Kidney (tissue), 14 donors: Measurements from ENCODE around the gene ROR1. TPM values are rescaled to one million over a fixed set of nuclear protein-coding genes. Genes with fewer than 3 reads are reported as not detected.

ENCODE experiments used
- DNase-seq, 5 donors: peaks; one replicate each; pipeline ENCODE4 v3.0.0-alpha.2; 2013 to 2020
- FAIRE-seq: peaks from 2 replicates; lab custom pipeline; 2012; peaks lifted over from hg19 to GRCh38; lab: Jason Lieb, UNC
- H3K27ac ChIP-seq, 2 donors: one replicate each; pipeline ENCODE4 v1.7.0; 2013; ENCODE audit warnings: low read depth in 2 of 2, low read length in 2 of 2, inconsistent platforms in 1 of 2
- H3K27me3 ChIP-seq: one replicate; pipeline ENCODE4 v1.7.1; 2013; ENCODE audit warnings: low read length, inconsistent platforms; ENCODE audit not compliant: control insufficient read depth, insufficient read depth
- H3K36me3 ChIP-seq, 3 donors: one replicate each; pipeline versions ENCODE4 v1.7.0 to v1.7.1; 2013; ENCODE audit warnings: low read length in 3 of 3, control low read depth in 1 of 3, inconsistent platforms in 1 of 3; ENCODE audit not compliant: insufficient read depth in 3 of 3, control insufficient read depth in 2 of 3
- H3K4me1 ChIP-seq, 3 donors: one replicate each; pipeline versions ENCODE4 v1.7.0 to v1.7.1; 2013; ENCODE audit warnings: low read length in 3 of 3, inconsistent platforms in 1 of 3, low read depth in 1 of 3; ENCODE audit not compliant: control insufficient read depth in 2 of 3, insufficient read depth in 2 of 3
- H3K4me3 ChIP-seq, 3 donors: one replicate each; pipeline versions ENCODE4 v1.7.0 to v1.8.1; 2013; ENCODE audit warnings: low read length in 3 of 3, control low read depth in 1 of 3, inconsistent platforms in 1 of 3
- H3K9ac ChIP-seq, 3 donors: one replicate each; pipeline versions ENCODE4 v1.7.0 to v1.7.1; 2013; ENCODE audit warnings: low read length in 3 of 3, control low read depth in 1 of 3, inconsistent platforms in 1 of 3
- H3K9me3 ChIP-seq, 3 donors: one replicate each; pipeline versions ENCODE4 v1.7.0 to v1.7.1; 2013; ENCODE audit warnings: low read length in 3 of 3, control low read depth in 1 of 3, inconsistent platforms in 1 of 3; ENCODE audit not compliant: control insufficient read depth in 2 of 3, insufficient read depth in 1 of 3
- intact Hi-C: fragments of 100-400 bp; cut with DNase I; formaldehyde crosslinking; loops from one replicate; pipeline ENCODE4 v1.11.1; 2022
- polyA plus RNA-seq: library from polyadenylated mRNA; stranded (reverse); fragments of 350-450 nt; fragmentation: Illumina TruSeq; extraction: RNeasy Lipid Tissue Mini Kit (QIAGEN cat#74804); gene quantifications from one replicate; pipeline ENCODE4 v1.2.3, GENCODE V29; 2014; ENCODE audit warnings: low read depth, low replicate concordance; ENCODE audit not compliant: insufficient read depth
- total RNA-seq: library from RNA; stranded (reverse); fragmentation: NEBNext Ultra II Directional; extraction: Animal tissue kit (Norgen Biotek cat#: 25700); gene quantifications from one replicate; pipeline ENCODE4 v1.2.1, GENCODE V29; 2021
- TF ChIP-seq, protein P1 (sequence below): IDR thresholded peaks from 3 replicates; pipeline ENCODE4 v1.5.1; 2012; ENCODE audit warnings: mild to moderate bottlenecking, moderate library complexity, borderline replicate concordance; ENCODE audit not compliant: insufficient read depth; ENCODE audit errors: extremely low read depth
- donor health status: control.
- donor health status: control.
- donor health status: control.
- donor health status: control.
- donor health status: control.
- donor health status: DM: yes; HTN: yes; CAD: no.
- donor health status: Normal renal cell carcinoma (clear cell type).

Gene ROR1
- total and polyA plus RNA-seq, 2 donors from 2014 or later: 0.77 to 8.0 TPM

DNA sequence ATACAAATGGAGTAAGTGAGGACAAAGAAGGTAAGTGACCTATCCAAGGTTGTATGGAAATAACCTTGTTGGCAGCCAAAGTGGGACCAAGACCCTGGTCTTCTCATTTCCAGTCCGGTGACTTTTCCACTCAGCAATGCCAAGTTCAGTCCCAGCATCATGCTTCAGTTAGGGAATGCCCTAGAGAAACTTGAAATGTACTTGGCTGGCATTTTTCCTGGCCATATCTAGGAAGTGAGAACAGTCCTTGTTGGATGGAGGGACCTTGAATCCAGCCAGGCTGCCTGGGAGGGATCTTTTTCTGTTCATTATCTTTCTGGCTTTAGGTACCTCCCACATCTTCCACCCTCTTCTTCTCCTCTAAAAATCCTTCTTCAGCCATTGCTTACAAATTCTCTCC, 352.8 kb downstream of the ROR1 start:
- Histone ChIP-seq H3K36me3 (no peaks in the 10 kb centered on the region), H3K9me3 (no peaks in the 10 kb centered on the region), H3K4me1 (no peaks in the 10 kb centered on the region), H3K27ac (no peak overlapping the region), H3K9ac (no peak overlapping the region), H3K4me3 (no peak overlapping the region), H3K27me3 (no peaks in the 10 kb centered on the region)
- TF ChIP-seq, protein P1, sequence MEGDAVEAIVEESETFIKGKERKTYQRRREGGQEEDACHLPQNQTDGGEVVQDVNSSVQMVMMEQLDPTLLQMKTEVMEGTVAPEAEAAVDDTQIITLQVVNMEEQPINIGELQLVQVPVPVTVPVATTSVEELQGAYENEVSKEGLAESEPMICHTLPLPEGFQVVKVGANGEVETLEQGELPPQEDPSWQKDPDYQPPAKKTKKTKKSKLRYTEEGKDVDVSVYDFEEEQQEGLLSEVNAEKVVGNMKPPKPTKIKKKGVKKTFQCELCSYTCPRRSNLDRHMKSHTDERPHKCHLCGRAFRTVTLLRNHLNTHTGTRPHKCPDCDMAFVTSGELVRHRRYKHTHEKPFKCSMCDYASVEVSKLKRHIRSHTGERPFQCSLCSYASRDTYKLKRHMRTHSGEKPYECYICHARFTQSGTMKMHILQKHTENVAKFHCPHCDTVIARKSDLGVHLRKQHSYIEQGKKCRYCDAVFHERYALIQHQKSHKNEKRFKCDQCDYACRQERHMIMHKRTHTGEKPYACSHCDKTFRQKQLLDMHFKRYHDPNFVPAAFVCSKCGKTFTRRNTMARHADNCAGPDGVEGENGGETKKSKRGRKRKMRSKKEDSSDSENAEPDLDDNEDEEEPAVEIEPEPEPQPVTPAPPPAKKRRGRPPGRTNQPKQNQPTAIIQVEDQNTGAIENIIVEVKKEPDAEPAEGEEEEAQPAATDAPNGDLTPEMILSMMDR: no peak
- intact Hi-C loops: no loop called here
- FAIRE-seq (no peak), DNase-seq (no peak)

DNA sequence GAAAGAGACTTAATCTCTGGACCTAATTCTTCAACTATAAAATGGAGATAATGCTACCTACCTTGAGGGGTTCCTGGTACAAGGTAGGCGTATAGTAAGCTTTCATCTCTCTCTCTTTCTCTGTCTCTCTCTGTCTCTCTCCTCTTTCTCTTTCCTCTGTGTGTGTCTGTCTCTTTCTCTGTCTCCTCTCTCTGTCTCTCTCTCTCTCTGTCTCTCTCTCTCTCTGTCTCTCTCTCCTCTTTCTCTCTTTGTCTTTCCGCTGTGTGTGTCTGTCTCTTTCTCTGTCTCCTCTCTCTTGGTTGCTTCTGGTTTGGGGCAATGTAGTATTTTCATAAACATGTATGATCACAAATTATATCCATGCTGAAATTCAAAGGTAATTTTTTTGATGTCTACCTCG, 353.5 kb downstream of the ROR1 start:
- no peak for DNase-seq
- no peaks in the 10 kb centered on the region for H3K4me1 ChIP-seq
- H3K36me3 ChIP-seq: no peaks in the 10 kb centered on the region
- no peak overlapping the region for H3K27ac ChIP-seq
- intact Hi-C loops: no loop called here
- no peak overlapping the region for H3K4me3 ChIP-seq
- FAIRE-seq: no peak
- no peaks in the 10 kb centered on the region for H3K9me3 ChIP-seq
- TF ChIP-seq, protein P1: no peak
- H3K9ac ChIP-seq: no peak overlapping the region
- no peaks in the 10 kb centered on the region for H3K27me3 ChIP-seq

DNA sequence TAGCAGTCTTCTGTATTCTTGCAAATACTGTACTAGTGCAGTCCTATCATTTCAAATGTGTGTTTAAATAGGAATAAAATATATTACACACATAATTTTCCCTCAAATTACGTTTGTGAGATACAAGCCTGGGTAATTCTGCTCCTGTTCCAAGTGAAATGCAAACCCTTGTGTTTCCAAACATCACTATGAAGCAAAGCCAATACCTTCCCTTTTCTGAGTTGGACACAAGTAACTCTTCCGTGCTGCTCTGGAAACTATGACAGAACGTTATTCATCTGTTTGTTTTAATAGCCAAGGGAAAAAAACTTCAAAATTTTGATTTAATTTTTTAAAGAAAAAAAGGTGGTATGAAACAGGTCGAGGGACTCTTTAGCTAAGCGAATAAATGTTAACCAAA, 355.9 kb downstream of the ROR1 start:
- H3K27ac ChIP-seq: no peak overlapping the region
- intact Hi-C loops: loop anchor here (10.0 kb wide), 1 partner anchor 355 kb away; the partner anchor contains the start of gene ROR1
- TF ChIP-seq, protein P1: no peak
- H3K9me3 ChIP-seq: no peaks in the 10 kb centered on the region
- FAIRE-seq (no peak), DNase-seq (no peak)
- H3K36me3 ChIP-seq: no peaks in the 10 kb centered on the region
- H3K27me3 ChIP-seq: no peaks in the 10 kb centered on the region
- no peak overlapping the region for H3K4me3 ChIP-seq
- no peak overlapping the region for H3K9ac ChIP-seq
- no peaks in the 10 kb centered on the region for H3K4me1 ChIP-seq

DNA sequence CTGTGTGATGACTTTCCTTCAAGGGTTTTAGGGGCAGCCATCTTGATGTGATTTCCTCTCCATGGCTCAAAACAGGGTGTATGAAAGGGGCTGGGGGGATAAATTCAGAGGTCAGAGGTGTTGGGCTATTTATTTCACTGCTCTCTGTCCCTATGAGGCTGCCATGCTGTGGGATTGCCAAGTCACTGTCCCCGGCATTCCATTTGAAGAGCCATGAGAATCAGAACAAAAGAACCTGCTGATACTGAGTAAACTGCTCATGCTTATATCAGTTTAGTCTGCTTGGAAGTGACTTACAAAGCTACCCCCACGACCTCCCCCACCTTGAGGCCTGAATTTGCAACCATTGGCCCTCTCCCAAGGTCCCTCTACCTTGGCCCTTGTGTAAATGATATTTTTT, 357.3 kb downstream of the ROR1 start:
- Histone ChIP-seq H3K4me3 (no peak overlapping the region), H3K36me3 (no peaks in the 10 kb centered on the region), H3K4me1 (no peaks in the 10 kb centered on the region), H3K27ac (no peak overlapping the region), H3K27me3 (no peaks in the 10 kb centered on the region), H3K9ac (no peak overlapping the region), H3K9me3 (no peaks in the 10 kb centered on the region)
- TF ChIP-seq, protein P1: no peak
- FAIRE-seq (no peak), DNase-seq (no peak)
- intact Hi-C loops: loop anchor here (10.0 kb wide), 1 partner anchor 356 kb away; the partner anchor contains the start of gene ROR1
